Tibial artery (tissue), 4 donors: ENCODE results near the gene CDNF.

Source experiments
- DNase-seq, 2 donors: peaks; one replicate each; pipeline ENCODE4 v3.0.0-alpha.2; 2019
- H3K27ac ChIP-seq, 2 donors: fragments of 200-600 bp; sonication (generic) in 1 of 2; 1 replicate in 1 of 2; 2 replicates in 1 of 2; pipeline ENCODE4 v1.5.1; 2018 to 2019; ENCODE audit warnings: mild to moderate bottlenecking in 1 of 2
- H3K27me3 ChIP-seq, 2 donors: fragments of 200-600 bp; sonication (generic) in 1 of 2; one replicate each; pipeline versions ENCODE4 v1.5.1 to v1.6.0; 2016 to 2019
- H3K36me3 ChIP-seq, 3 donors: fragments of 200-600 bp; sonication (generic) in 2 of 3; one replicate each; pipeline ENCODE4 v1.5.1; 2016 to 2019; ENCODE audit warnings: mild to moderate bottlenecking in 2 of 3
- H3K4me1 ChIP-seq, 4 donors: fragments of 200-600 bp; sonication (generic) in 2 of 4; 1 replicate in 3 of 4; 2 replicates in 1 of 4; pipeline ENCODE4 v1.5.1; 2016 to 2019
- H3K4me3 ChIP-seq, 2 donors: fragments of 200-600 bp; sonication (generic) in 1 of 2; 1 replicate in 1 of 2; 2 replicates in 1 of 2; pipeline ENCODE4 v1.5.1; 2018 to 2019; ENCODE audit warnings: mild to moderate bottlenecking in 2 of 2
- H3K9me3 ChIP-seq, 3 donors: fragments of 200-600 bp; sonication (generic) in 1 of 3; one replicate each; pipeline ENCODE4 v1.5.1; 2016 to 2019
- intact Hi-C: fragments of 100-400 bp; cut with DNase I; formaldehyde crosslinking; loops from one replicate; pipeline ENCODE4 v1.15.0; 2023; ENCODE audit warnings: low total_unique reads
- TF ChIP-seq, protein P1 (sequence below), 2 experiments: fragments of 200-600 bp in 1 of 2; fragments of 450-650 bp in 1 of 2; IDR thresholded peaks; one replicate each; pipeline ENCODE4 v1.5.1; 2017 to 2019; ENCODE audit warnings: antibody characterized with exemption in 2 of 2, mild to moderate bottlenecking in 1 of 2, moderate library complexity in 1 of 2

CDNF gene

DNA sequence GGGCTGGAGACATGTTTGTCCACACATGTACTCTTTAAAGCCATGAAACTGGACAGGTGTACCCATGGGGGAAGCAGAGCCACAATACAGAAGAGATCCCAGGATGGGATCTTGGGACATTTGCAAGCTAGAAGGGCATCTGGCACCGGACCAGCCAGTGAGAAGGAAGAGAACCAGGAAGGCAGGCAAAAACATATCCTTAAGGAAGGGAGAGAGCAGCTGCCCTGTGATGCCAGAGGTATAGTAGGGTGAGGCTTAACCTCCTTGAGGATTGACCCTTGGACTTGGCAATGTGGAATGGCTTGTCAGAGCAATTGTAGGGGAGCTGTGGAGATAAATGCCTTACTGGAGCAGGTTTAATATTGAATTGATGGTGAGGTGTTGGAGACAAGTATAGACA is 23.0 kb upstream of the CDNF start:
- no peaks in the 10 kb centered on the region for H3K27me3 ChIP-seq
- intact Hi-C loops = no loop called here
- no peaks in the 10 kb centered on the region for H3K9me3 ChIP-seq
- H3K36me3 ChIP-seq = peaks cover 4 to 42% (median 33%) of the 10 kb centered on the region in 3 donors
- TF ChIP-seq, protein P1, sequence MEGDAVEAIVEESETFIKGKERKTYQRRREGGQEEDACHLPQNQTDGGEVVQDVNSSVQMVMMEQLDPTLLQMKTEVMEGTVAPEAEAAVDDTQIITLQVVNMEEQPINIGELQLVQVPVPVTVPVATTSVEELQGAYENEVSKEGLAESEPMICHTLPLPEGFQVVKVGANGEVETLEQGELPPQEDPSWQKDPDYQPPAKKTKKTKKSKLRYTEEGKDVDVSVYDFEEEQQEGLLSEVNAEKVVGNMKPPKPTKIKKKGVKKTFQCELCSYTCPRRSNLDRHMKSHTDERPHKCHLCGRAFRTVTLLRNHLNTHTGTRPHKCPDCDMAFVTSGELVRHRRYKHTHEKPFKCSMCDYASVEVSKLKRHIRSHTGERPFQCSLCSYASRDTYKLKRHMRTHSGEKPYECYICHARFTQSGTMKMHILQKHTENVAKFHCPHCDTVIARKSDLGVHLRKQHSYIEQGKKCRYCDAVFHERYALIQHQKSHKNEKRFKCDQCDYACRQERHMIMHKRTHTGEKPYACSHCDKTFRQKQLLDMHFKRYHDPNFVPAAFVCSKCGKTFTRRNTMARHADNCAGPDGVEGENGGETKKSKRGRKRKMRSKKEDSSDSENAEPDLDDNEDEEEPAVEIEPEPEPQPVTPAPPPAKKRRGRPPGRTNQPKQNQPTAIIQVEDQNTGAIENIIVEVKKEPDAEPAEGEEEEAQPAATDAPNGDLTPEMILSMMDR (IDR thresholded peaks at IDR 0.05) = no peak
- H3K27ac ChIP-seq = no peak overlapping the region
- DNase-seq = no peak
- H3K4me3 ChIP-seq = no peak overlapping the region
- H3K4me1 ChIP-seq = peaks cover 0 to 3% (median 0%) of the 10 kb centered on the region in 4 donors

DNA sequence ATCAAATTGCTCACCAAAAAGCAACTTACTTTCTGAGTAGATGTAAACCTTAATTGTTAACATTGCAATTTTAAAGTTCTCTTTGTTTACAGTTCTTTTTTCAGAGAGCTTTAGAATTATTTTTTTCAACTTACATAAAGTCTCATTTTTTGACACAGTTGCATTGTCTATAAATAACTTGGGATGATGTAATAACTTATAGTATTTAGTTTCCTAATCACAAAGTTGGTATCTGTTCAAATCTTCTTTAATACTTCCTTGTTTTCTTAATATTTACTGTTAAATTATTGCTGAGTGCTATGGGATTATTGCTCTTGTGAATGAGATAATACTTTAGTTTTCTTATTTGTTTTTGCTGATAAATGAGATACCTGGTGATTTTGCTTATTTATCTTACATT is 21.9 kb upstream of the CDNF start:
- Histone ChIP-seq H3K36me3 (peaks cover 4 to 42% (median 33%) of the 10 kb centered on the region in 3 donors), H3K4me1 (peaks cover 0 to 3% (median 0%) of the 10 kb centered on the region in 4 donors)

DNA sequence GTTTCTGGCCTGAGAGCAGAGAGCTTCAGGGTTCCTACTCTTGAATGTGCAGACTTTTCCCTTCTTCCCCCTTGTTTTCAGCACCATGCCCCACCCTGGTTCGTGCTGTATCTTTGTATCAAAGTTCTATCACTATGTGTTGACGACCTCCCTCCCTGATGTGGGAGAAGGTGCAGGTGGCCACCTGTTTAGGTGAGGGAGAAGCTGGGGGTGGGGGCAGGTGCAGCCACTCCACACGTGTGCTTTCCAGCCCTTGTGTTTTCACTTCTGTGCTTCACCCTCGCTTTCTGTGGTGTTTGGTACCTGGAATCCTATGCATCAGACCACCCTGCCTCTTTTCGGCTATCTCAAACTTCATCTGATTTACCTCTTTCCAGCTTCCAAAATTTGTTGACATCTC is 21.2 kb upstream of the CDNF start:
- intact Hi-C loops = no loop called here
- Histone ChIP-seq H3K4me1 (peaks cover 0 to 3% (median 0%) of the 10 kb centered on the region in 4 donors), H3K36me3 (peaks cover 7 to 48% (median 38%) of the 10 kb centered on the region in 3 donors), H3K4me3 (no peak overlapping the region), H3K9me3 (no peaks in the 10 kb centered on the region), H3K27ac (no peak overlapping the region), H3K27me3 (no peaks in the 10 kb centered on the region)
- DNase-seq = no peak
- TF ChIP-seq, protein P1 (IDR thresholded peaks at IDR 0.05) = no peak

More for the DNA sequence above, 21.9 kb upstream of the CDNF start:
- Histone ChIP-seq H3K27ac (no peak overlapping the region), H3K27me3 (no peaks in the 10 kb centered on the region), H3K9me3 (no peaks in the 10 kb centered on the region), H3K4me3 (no peak overlapping the region)
- no peak for DNase-seq
- intact Hi-C loops = no loop called here
- TF ChIP-seq, protein P1 (IDR thresholded peaks at IDR 0.05) = no peak

DNA sequence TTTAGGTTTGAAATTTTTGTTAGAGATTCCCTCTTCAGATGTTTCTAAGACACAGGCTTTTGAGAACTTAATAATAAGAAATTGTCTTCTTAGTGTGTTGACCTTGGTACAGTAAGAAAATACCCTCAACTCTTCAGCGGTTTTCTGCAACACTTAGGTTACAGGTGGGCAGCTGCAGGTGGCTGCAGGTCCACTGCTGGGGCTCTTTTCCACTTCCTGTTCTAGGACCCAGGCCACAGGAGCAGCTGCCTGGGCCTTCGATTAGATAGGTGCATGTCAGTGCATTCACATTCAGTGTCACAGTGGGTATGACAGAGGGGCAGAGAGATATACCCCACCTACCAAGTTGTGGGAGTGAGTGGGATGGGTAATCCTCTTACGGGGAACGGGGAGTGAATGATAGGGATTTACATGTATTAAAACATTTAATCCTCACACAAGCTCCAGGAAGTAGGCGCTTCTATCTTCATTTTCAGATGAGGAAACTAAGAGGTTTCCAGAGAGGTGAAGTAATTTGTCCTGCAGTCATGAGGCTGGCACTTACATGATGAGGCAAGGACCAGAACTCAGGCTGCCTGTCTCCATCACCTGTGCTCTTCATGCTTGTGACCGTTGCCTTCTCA is 20.6 kb upstream of the CDNF start:
- DNase-seq = no peak
- intact Hi-C loops = no loop called here
- TF ChIP-seq, protein P1 (IDR thresholded peaks at IDR 0.05) = no peak
- Histone ChIP-seq H3K4me1 (peaks cover 0 to 3% (median 0%) of the 10 kb centered on the region in 4 donors), H3K36me3 (peaks cover 11 to 49% (median 38%) of the 10 kb centered on the region in 3 donors), H3K9me3 (no peaks in the 10 kb centered on the region), H3K4me3 (no peak overlapping the region), H3K27me3 (no peaks in the 10 kb centered on the region), H3K27ac (no peak overlapping the region)

DNA sequence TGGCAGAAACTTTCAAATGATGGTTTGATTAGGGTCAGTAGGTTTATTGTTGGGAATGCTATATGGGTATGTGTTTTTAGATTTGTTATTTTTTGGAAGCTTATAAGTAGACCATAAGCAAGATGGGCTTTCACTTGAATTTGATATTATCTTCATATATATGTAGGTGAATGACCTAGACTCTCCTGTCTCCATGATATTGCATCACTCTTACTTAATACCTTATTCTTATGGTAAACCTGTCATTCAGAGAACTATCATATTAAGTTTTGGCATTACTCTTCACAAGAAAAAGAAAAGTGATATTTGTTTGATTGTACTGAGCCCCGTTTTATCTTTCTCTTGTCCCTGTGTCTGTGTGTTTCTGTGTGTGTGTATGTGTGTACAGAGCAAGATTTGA is 17.6 kb upstream of the CDNF start:
- H3K9me3 ChIP-seq = no peaks in the 10 kb centered on the region
- TF ChIP-seq, protein P1 (IDR thresholded peaks at IDR 0.05) = no peak
- no peak overlapping the region for H3K4me3 ChIP-seq
- intact Hi-C loops = no loop called here
- no peaks in the 10 kb centered on the region for H3K27me3 ChIP-seq
- peaks cover 7 to 54% (median 38%) of the 10 kb centered on the region in 3 donors for H3K36me3 ChIP-seq
- no peak overlapping the region for H3K27ac ChIP-seq
- no peak for DNase-seq
- peaks cover 0 to 3% (median 0%) of the 10 kb centered on the region in 4 donors for H3K4me1 ChIP-seq
